K562 treated with DMSO at 1 percent for 12 hours (cell line): ENCODE results near the gene PRXL2A. TPM values are rescaled to one million over a fixed set of nuclear protein-coding genes. Genes with fewer than 3 reads are reported as not detected.

Experiments used
- total RNA-seq: library from RNA; unstranded; fragments of 300-600 nt; gene quantifications from 2 replicates; pipeline ENCODE4 v1.2.3, GENCODE V29; 2022; ENCODE audit not compliant: insufficient read depth

Gene PRXL2A, protein sequence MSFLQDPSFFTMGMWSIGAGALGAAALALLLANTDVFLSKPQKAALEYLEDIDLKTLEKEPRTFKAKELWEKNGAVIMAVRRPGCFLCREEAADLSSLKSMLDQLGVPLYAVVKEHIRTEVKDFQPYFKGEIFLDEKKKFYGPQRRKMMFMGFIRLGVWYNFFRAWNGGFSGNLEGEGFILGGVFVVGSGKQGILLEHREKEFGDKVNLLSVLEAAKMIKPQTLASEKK
- total RNA-seq: 0.63 and 3.3 TPM in 2 replicates

DNA sequence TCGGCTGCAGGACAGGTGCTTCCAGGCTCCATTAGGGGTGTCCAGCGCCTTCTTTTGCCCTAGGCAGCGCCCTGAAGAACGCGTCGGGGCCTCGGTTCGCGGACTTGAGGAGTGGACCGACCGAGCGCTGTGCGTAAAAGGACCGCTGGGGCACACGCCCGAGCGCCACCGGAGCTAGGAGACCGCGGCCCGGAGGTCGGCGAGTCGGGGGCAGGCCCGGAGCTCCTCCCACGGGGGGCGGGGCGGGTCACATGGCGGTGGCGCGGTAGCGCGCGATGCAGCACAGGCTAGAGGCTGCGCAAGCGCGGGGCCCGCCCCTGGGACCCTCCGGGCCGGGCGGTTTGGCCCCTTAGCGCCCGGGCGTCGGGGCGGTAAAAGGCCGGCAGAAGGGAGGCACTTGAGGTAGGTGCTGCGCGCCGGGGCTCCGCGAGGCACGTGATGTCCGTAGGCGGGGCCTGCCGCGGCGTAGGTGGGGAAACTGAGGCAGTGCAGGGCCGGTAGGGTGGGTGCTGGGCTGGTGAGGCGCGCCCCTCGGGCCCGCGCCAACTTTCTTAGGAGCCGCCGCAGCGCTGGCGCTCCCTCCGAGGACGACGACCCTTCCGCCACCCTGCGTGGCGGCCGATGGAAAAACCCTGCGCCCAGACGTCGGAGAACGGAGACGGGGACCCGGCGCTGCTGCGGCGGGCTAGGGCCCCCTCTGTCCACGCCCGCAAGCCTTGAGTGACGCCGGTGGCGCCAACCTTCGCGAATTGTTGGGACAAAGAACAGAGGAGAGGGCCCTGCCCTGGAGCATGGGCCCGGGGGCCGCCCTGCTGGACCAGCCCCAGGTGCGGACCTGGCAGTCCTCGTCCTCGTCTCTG, at the start of gene PRXL2A:
PRXL2A (plus strand) TSS at position 310 of the 860 bp plus-strand sequence. CDS start 11,917 bp downstream, outside the sequence.

DNA sequence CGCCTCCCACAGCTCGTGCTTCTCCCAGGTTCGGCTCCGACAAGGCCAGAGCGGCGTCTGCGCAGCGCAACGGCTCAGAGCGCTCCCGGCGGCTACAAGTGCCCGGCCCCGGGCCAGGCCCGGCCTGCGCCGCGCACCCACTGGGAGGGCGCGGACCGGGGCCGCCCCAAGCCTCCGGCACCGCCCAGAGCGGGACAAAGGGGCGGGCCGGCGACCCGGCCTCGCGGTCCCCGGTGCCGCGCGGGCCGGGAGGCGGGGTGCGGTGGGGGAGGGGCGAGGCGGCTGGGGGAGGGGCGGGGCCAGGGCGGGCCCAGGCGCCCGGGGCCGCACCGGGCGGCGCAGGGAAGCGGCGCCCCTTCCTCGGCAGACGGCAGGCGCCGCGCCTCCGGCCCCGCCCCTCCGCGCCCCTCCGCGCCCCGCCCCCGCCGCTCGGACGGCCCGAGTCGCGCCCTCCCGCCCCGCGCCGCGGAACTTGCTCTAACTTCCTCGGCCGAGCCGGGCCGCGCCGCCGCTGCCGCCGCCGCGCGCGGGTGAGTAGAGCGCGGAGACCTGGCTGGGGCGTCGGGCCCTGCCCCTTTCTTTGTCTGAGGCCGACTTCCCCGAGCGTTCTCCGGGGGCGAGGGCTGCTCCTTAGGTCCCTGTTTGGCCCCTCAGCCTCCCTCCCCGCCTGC, 45.6 kb downstream of the PRXL2A start, which contains the start of gene TSPAN14:
TSPAN14 (plus strand) TSS at position 469 of the 671 bp plus-strand sequence. CDS start 34,924 bp downstream, outside the sequence.

Other genes starting within 250 kb of the PRXL2A start
- gene ANXA11, start 203.0 kb upstream of the PRXL2A start, total RNA-seq: 123 and 189 TPM in 2 replicates
- 1.9 and 2.5 TPM in 2 replicates for gene MAT1A, start 118.9 kb upstream of the PRXL2A start, total RNA-seq
- not detected in 2 replicates for gene DYDC1, start 51.8 kb upstream of the PRXL2A start, total RNA-seq
- 3.2 and 3.4 TPM in 2 replicates for gene DYDC2, start 51.8 kb upstream of the PRXL2A start, total RNA-seq
- 26.3 and 65.1 TPM in 2 replicates for gene TSPAN14, start 45.8 kb downstream of the PRXL2A start, total RNA-seq
- gene SH2D4B, start 129.4 kb downstream of the PRXL2A start, total RNA-seq: not detected in 2 replicates